Stimulated activated CD8-positive, alpha-beta memory T cell treated with anti-CD3 and anti-CD28 coated beads, Interleukin-4, amount 100 ng/mL, for 48 hours (primary cell): ENCODE results near the gene NAA40.

Source experiments
- DNase-seq: peaks from one replicate; pipeline ENCODE4 v3.0.0-alpha.2; 2020

NAA40 gene

GRCh38 chr11:63938479-63939396 is at the start of gene NAA40:
Gene NAA40, plus strand, starts transcription at chr11:63939002. Its CDS starts 95 bp downstream, at chr11:63939097.
- peak; percentile 95 for DNase-seq

DNA sequence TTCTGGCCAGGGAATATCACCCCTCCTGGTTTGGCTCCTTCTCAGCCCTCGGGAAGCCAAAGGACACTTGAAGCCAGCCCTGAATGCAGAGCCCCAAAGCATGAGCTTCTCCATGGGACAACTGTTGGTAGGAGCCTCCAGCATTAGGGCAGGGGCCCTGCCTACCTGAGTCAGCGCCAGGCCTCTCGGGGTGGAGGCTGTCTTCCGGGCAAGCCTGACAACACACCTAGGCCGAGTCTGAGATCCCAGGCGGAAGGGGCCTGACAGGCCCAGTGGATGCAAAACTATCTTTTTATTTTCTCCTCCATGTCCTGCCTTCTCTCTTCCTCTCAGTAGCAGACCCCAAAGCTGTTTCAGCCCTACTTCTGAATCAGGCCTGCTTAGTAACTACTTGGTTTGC is 49.5 kb upstream of the NAA40 start:
- DNase-seq: no peak

GRCh38 chr11:63890368-63890767 is 48.4 kb upstream of the NAA40 start:
- DNase-seq: no peak

DNA sequence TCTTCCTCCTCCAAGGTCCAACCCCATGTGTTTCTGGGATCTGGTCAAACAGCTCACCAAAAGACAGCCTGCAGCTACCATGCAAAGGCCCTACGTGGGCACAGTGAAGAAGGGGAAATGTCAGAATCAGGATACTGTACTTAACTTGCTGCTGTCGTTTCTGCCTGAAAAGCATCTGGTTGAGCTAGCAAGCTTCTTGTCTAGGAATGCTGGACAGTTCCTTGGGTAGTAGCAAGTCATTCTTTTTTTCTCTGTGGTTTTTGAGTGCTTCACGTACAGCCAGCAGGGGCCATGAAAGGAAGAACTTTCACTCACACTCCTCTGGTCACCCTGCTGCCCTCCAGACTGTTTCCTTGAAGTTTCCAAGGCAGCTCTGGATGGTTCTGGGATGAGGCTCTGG is 46.6 kb upstream of the NAA40 start:
- no peak for DNase-seq

DNA sequence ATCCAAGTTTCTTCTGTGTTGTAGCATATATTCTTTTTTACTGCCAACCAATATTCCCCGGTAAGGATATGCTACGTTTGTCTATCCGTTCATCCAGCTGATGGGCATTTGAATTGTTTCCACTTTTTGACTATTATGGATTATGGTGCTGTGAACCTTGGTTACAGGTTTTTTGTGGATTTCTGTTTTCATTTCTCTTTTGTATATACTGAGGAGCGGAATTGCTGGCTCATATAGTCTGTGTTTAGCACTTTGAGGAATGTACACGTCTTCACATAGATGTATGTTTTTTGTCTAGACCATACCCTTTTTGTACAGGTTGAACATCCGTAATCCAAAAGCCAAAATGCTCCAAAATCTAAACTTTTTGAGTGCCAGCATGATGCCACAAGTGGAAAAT is 45.4 kb upstream of the NAA40 start:
- DNase-seq: no peak

GRCh38 chr11:63896071-63896470 is 42.7 kb upstream of the NAA40 start:
- no peak for DNase-seq

GRCh38 chr11:63897459-63898146 is 41.2 kb upstream of the NAA40 start:
- no peak for DNase-seq

DNA sequence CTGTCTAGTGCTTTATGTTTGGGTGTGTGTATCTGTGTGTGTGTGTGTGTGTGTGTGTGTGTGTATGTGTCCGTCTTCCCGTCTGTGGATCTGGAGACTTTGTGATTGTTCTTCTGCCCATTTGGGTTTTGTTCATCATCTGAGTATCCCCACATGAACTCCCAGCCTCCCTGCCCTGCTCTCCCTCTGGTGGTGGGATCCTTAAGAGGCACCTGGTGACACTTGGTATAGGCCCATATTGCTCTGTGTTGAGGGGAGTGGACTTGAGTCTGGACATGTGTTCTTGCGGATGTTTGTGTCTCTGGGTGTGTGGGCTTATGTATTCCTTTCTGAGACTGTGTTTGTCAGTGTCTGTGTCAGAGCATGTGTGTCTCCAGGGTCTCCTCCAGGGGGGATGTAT is 37.1 kb upstream of the NAA40 start:
- no peak for DNase-seq

- no peak for DNase-seq
Measured at GRCh38 chr11:63903884-63904283, 34.9 kb upstream of the NAA40 start.

GRCh38 chr11:63904743-63905142 is 34.1 kb upstream of the NAA40 start:
- DNase-seq: no peak

- no peak for DNase-seq
Measured at GRCh38 chr11:63905179-63905578, 33.6 kb upstream of the NAA40 start.

GRCh38 chr11:63906087-63906486 is 32.7 kb upstream of the NAA40 start:
- no peak for DNase-seq

- DNase-seq: peak; percentile 71
Measured at GRCh38 chr11:63906585-63906984, 32.2 kb upstream of the NAA40 start.

GRCh38 chr11:63907063-63907462 is 31.7 kb upstream of the NAA40 start:
- no peak for DNase-seq

- no peak for DNase-seq
Measured at GRCh38 chr11:63907808-63908530, 30.8 kb upstream of the NAA40 start.

GRCh38 chr11:63908631-63909401 is 30.0 kb upstream of the NAA40 start:
- DNase-seq: no peak

GRCh38 chr11:63909591-63910506 is 29.0 kb upstream of the NAA40 start:
- no peak for DNase-seq

DNA sequence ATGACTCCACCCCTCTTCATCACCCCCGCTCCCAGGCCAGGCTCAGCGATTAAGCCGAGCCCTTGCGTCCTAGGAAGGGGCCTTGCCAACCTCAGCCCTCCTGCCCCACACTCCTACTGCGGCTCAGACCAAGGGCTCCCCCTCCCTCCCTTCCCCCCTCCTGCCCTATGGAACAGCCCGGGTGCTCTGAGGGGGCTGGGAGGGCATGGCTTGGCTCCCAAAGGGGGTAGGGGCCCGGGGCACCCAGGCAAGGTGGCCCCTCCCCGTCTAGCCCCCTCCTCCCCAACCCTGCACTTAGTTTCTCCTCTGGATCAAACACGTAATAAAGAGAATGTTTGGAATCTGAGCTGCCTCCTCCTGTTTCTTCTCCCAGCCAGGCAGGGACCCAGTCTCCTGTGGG is 28.1 kb upstream of the NAA40 start:
- DNase-seq: no peak

- no peak for DNase-seq
Measured at GRCh38 chr11:63911440-63911839, 27.4 kb upstream of the NAA40 start.

DNA sequence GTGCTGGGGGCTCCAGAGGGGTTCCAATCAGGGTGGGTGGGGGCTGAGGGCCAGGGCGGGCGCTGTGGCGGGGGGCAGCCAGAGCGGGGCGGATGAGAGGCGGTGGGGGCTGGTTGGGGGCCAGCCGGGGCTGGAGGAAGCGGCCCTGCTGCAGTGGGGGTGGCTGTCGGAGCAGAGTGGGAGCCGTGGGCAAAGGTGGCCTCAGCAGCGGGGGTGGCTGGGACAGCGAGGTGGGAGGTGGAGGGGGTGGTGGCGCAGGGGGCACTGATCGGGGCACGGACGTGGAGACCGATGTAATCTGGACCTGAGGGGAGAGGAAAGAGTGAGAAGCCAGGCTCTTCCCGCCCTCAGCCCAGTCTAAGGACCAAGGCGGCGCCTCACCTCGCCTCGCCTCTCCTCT is 26.9 kb upstream of the NAA40 start:
- DNase-seq: no peak

- no peak for DNase-seq
Measured at GRCh38 chr11:63912678-63913077, 26.1 kb upstream of the NAA40 start.
